Upper lobe of left lung (tissue), 4 donors: Measurements from ENCODE around the gene PARVB.

ENCODE experiments used
- CTCF ChIP-seq, 6 experiments: fragments of 450-650 bp in 4 of 6; fragments of 200-600 bp in 2 of 6; sonication (generic) in 2 of 6; IDR thresholded peaks; one replicate each; pipeline ENCODE4 v1.5.1; 2016 to 2019; ENCODE audit warnings: antibody characterized with exemption in 6 of 6
- POLR2A ChIP-seq, 4 donors: fragments of 450-650 bp; IDR thresholded peaks; one replicate each; pipeline ENCODE4 v1.5.1; 2016 to 2017; ENCODE audit warnings: antibody characterized with exemption in 4 of 4, mild to moderate bottlenecking in 2 of 4
- POLR2AphosphoS5 ChIP-seq, 2 donors: sonication (generic); formaldehyde crosslinking; IDR thresholded peaks; one replicate each; pipeline ENCODE4 v1.5.1; 2017; ENCODE audit warnings: antibody characterized with exemption in 2 of 2

DNA sequence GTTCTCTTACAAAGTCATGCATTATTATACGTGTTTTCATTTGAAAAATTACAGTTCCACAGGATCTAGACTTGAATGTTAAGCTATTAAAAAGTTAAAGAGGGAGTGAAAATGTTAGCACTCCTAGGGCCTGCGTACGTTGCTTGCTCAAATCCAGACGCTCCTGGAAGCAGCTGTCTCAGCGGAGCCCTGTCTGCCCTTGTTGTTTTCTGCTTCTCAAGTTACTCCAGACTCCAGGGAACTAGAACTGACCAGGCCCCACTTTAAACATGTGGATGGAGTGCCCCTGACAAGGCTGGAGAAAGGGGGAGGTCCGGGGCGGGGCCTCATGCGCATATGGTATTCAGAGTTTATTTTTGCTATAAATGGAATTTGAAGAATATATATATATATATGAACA lies 9.6 kb downstream of the PARVB start:
- TF ChIP-seq CTCF (IDR thresholded peaks at IDR 0.05) (no peak), POLR2AphosphoS5 (IDR thresholded peaks at IDR 0.05) (no peak), POLR2A (IDR thresholded peaks at IDR 0.05) (no peak)
